Medulla oblongata (tissue), 1 donor: ENCODE results near the gene HDAC10.
A peak's percentile ranks its signal among the peaks of the same experiment; 100 is the strongest.

Experiments used
- DNase-seq: peaks from one replicate; pipeline ENCODE4 v3.0.0-alpha.2; 2015; ENCODE audit errors: extremely low spot score

HDAC10 gene

DNA sequence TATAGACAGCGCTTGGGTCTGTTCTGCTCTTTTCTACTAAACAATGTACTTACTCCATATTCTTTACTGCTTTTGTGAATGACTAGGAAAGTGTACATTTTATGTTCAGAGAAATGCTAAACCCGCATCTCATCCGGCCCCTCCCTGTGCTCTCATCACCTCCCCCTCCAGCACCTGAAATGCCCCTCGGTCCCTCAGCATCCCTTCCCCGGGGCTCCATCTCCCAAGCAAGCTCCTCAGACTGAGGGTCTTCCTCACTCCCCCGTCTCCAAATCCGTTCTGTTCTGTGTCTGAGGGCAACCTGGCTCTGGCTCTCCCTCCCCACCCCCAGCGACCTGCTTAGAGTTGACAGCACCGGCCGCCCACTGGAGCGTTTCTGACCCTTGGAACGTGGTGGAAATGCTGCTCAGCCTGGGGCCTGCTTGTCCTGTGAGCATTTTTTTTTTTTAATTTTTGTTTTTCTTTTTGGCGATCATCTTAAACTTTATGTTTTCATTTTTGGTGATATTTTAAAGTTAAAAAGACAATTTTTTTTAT, 48.9 kb downstream of the HDAC10 start:
- no peak for DNase-seq

DNA sequence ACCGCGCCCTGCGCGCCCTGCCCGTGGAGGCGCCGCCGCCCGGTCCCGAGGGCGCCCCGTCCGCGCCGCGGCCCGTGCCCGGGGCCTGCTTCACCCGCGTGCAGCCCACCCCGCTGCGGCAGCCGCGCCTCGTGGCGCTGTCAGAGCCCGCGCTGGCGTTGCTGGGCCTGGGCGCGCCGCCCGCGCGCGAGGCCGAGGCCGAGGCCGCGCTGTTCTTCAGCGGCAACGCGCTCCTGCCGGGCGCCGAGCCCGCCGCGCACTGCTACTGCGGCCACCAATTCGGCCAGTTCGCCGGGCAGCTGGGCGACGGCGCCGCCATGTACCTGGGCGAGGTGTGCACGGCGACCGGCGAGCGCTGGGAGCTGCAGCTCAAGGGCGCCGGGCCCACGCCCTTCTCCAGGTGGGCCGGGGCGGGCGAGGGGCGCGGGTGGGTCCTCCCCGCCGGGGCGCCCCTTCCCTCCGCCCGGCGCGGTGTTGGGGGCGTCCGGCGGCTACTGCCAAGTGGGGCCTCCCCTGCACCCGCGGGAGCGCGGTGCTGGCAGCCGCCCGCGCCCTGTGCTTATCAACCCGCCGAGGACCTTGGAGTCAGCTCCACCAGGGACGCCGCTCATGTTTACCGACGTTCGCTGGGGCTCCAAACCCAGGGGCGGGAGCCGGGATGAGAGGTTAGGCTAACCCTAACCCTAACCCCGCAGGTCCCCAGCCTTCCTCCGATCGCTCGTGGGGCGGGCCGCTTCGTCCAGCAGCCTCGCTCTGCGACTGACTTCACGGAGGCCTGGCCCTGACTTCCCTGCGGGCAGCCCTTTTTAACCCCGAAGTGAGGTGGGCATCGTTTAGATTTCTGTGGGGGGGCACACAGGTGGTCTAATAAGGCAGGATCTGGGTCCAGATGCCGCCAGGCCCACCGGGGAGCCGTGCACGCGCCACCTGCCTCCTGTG, 49.6 kb downstream of the HDAC10 start:
- no peak for DNase-seq

DNA sequence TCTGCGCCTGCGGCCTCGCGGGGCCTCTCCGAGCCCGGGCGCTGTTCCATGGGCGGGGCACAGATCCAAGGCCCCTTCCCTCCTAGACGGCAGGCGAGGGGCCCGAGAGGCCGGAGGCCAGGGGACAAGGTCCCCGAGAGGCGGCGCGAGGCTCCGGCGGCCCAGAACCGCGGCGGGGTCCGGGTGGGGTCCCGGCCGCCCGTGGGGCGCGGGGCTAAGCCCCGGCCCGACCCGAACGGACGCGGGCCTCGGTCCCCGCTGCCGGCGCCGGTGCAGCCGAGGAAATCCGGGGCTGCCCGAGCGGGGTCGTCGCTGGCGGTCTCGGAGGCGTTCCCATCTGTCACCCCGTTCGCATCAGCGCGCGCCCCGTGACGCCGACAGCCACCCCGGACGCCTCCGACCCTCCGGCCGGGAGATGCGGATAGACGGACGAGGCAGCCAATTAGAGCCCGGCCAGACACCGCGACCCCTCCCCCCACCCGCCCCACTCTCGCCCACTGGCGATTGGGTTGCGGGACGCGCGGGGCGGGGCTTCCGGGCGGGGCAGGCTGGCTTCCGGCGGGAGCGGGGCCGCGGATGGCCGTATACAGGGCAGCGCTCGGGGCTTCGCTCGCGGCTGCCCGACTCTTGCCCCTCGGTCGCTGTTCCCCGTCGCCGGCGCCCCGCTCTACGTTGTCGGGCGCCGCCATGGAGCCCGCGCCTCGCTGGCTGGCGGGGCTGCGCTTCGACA, 50.4 kb downstream of the HDAC10 start, which contains the start of gene SELENOO:
SELENOO (plus strand) TSS at position 551 of the 730 bp plus-strand sequence; CDS start at position 577, 26 bp downstream.
- DNase-seq, result peak; percentile 91

DNA sequence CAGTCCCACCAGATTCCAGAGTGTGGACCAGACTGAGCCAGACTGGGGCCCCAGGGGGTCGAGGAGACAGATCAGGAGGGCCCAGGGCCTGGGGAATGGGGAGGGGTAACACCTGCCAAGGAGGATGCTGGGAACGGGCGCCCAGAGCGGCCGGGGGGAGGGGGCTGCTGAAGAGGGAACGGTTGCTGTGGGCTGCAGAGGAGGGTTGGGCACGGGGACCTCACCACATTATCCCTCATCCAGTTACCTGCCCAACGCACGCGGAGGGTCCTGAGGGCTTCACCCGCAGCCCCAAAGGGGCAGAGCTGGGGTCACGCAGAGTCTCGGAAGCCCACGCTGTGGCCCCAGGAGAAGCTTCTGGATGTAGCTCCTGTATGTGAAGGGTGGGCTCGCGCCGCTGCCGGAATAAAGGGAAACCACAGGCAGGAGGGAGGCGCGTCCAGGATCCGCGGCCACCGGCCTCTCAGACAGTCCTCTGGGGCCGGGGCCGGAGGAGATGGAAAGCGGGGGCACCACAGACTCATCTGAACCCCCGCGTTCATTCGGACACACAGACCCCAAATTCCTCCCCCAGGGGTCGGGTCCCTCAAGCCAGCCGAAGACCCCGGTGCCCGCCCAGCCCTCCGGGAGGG, 51.1 kb downstream of the HDAC10 start:
- no peak for DNase-seq

DNA sequence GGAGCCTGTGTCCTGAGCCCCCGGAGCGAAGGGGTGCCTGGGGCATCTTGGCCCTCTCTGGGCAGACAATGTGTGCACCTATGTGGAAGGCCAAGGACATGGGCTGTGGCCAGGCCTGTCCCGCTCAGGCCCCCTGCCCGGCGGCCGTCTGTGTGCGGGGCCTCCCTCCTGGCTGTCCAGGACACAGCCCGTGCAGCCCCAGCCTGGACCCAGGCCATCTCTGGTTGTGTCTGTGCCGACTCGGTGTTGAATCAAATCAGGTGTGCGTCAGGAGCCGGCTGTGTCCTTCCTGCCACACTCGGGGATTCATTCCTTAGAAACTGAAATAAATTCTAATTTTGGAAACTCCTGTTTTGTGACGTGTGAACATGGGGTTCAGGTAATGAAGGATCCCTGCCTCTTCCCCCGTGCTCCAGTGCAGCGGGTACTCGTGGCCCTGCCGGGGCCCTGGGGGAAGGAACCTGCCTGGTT, 51.8 kb downstream of the HDAC10 start:
- no peak for DNase-seq

DNA sequence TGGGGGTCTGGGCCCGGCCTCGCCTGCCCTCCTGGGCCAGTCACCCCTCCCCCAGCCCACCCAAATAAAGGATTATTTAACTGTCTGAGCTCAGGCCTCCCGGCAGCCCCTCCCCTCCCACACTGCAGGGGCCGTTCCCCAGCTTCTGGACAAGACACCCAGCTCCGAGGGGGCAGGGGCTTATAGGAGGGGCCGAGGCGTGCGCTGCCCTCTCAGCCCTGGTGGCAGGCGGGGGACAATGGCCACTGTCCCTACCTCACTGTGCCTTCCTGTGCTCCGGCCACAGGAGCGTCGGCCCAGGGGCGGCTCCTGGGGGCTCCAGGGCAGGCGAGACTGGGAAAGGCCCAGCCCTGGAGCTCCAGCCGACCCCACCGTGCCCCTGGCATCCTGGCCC, 52.4 kb downstream of the HDAC10 start:
- DNase-seq, result no peak

DNA sequence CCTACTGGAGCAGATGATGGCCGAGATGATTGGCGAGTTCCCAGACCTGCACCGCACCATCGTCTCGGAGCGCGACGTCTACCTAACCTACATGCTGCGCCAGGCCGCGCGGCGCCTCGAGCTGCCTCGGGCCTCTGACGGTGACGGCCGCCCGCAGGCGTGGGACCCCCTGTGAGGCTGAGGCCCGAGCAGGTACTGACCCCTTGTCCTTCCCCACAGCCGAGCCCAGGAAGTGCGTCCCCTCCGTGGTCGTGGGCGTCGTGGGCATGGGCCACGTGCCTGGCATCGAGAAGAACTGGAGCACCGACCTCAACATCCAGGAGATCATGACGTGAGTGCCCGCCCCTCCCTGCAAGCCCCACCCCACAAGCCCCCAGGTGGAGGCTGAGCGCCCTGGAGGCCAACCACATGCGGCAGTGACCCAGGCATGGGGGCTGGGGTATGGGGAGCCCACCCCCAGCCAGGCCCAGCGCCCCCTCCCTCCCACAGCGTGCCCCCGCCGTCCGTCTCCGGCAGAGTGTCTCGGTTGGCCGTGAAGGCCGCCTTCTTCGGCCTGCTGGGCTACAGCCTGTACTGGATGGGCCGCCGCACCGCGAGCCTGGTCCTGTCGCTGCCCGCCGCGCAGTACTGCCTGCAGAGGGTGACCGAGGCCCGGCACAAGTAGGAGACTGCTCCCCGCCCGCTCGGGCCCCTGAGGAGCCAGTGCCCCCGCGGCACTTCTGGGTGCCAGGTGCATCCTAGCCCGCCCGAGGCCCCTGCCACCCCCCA, 53.0 kb downstream of the HDAC10 start:
- no peak for DNase-seq

DNA sequence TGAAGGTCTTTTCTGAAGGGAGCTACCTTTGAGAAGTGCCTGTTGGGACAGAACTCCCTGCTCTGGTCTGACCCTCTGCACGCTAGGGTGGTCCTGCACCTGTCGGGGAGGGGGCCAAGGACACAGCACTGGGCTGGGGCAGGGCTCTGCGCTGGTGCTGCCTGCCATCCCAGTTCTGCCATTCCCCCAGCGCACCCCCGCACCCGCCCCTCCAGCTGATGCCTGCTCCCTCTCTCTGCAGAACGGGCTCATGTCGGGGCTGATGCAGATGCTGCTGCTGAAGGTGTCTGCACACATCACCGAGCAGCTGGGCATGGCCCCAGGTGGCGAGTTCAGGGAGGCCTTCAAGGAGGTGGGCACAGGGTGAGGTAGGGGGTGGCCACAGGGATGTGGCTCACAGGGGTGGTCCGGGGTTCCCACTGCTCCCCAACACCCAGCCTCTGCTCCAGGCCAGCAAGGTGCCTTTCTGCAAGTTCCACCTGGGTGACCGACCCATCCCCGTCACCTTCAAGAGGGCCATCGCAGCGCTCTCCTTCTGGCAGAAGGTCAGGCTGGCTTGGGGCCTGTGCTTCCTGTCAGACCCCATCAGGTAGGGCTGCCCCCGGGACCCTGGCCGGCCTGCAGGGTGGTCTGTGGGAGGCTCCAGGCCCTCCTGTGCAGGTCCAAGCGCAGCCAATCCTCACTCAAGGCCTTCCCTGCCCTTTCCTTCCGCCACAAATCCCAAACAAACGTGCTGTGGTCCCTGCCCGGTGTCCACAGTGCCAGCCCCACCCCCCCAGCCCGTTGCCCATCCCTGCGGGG, 53.9 kb downstream of the HDAC10 start:
- no peak for DNase-seq

DNA sequence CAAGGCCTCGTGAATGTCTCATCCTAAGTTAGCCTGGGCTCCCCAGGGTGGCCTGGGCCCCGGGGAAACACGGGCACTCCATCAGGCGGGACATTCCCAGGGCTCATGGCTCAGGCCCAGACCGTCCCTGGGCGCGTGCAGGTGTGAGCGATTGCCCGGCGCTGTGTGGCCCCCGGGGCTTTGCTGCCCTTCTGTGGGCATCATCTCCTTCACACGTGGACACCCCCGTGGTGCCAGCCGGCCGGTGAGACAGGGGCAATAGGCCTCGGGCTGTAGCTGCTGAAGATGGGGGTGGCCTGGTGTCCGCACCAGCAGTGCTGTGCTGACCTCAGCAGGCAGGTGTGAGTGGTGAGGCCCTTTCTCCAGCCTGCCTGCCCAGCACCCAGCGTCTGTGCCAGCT, 54.8 kb downstream of the HDAC10 start:
- no peak for DNase-seq
